ENCODE measurements around the gene FCGBP.
"Not testable (repeated sequence)": the region's sequence is repeated elsewhere in the genome, so short reads cannot be mapped to it uniquely, and the experiment has no call there.

Gene FCGBP

GRCh38 chr19:39934584-39935363 is at the start of gene FCGBP:
Gene FCGBP, minus strand, starts transcription at chr19:39934634.
- DNase-seq (ENCODE audit: low read depth), result no peak

GRCh38 chr19:39983695-39984300 is 49.4 kb upstream of the FCGBP start:
- no peak for DNase-seq (ENCODE audit: low read depth)

GRCh38 chr19:39982883-39983282 is 48.4 kb upstream of the FCGBP start:
- no peak for DNase-seq (ENCODE audit: low read depth)

DNA sequence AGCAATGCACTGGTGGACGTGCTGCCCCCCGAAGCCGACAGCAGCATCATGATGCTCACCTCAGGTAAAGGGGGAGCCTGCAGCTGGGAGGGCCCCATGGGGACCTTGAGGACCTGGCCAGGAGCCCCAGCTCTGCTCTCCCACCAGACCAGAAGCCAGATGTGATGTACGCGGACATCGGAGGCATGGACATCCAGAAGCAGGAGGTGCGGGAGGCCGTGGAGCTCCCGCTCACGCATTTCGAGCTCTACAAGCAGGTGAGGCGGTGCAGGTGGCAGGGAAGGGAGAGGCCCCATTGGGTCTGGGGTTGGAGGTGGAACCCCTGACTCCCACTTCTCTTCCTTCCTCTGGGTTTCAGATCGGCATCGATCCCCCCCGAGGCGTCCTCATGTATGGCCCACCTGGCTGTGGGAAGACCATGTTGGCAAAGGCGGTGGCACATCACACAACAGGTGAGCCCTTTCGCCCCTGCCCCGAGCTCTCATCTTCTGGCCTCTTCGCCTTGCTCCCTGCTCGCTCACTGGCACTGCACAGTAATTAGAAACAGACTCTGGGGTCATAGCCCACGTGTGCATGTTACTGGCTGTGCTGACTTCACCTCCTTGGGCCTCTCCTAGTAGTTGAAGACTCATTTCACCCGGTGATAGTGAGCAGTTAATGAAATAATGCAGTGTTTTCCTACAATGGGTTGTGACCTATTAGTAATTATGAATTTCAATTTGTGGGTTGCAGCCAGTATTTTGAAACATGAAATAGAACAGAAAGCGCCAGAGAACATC is 40.1 kb upstream of the FCGBP start:
- no peak for DNase-seq (ENCODE audit: low read depth)

- no peak for DNase-seq (ENCODE audit: low read depth)
Measured at GRCh38 chr19:39971380-39972035, 37.1 kb upstream of the FCGBP start.

DNA sequence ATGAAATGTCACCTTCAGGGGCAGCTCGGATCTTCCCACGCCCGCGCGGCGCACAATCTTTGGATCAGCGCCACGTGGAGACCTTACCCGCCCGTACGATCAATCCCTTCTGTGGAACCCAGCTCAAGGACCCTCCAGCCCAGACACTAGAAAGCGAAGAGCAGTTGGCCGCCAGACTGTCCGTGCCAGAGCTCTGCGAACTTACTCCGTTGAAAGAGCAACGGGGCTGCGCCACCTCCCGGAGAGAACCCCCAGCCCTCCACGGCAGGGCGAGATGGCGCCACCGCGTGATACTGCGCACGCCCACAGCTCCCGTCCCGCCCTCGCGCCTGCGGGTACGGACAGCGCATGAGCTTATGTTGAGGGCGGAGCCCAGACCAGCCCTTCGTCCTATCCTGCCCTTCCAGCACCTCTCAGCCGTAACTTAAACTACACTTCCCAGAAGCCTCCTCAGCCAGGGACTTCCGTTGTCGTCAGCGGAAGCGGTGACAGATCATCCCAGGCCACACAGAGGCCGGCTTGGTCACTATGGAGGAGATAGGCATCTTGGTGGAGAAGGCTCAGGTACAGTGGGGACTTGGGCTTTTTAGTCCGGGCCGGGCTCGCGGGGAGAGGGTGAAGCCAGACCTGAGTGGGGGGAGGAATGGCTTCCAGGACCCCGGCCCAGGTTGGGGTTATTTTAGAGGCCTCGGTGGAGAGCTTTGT is 36.4 kb upstream of the FCGBP start, which contains the start of gene PSMC4:
Gene PSMC4 (plus strand): TSS at position 491 of the 705 bp plus-strand sequence. CDS start 38 bp downstream, at position 529.
- peak; percentile 95 for DNase-seq (ENCODE audit: low read depth)

GRCh38 chr19:39970425-39970674 is 35.9 kb upstream of the FCGBP start:
- no peak for DNase-seq (ENCODE audit: low read depth)

DNA sequence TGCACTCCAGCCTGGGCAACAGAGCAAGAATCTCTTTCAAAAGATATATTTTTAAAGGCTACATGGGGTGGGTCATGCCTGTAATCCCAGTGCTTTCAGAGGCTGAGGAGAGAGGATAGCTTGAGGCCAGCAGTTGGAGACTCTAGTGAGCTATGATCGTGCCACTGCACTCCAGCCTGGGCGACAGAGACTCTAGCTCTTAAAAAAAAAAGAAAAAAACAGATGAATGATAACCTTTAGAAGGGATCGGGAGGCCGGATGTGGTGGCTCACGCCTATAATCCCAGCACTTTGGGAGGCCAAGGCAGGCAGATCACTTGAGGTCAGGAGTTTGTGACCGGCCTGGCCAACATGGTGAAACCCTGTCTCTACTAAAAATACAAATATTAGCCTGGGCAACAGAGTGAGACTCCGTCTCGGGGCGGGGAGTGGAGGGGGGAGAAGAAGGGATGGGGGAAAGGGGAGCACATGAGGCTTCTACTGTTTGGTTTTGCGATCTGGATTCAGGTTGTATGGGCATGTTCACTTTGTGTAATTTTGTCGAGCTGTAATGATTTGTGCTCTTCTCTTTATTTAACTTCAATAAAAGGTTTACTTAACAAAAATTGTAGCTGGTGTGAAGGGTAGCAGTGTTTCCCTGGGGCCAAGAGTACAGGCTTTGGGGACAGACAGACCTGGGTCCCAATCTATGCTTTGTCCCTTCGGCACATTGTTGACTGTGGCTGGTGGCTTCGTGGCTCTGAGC is 35.4 kb upstream of the FCGBP start:
- DNase-seq (ENCODE audit: low read depth), result no peak

GRCh38 chr19:39969266-39969665 is 34.8 kb upstream of the FCGBP start:
- no peak for DNase-seq (ENCODE audit: low read depth)

DNA sequence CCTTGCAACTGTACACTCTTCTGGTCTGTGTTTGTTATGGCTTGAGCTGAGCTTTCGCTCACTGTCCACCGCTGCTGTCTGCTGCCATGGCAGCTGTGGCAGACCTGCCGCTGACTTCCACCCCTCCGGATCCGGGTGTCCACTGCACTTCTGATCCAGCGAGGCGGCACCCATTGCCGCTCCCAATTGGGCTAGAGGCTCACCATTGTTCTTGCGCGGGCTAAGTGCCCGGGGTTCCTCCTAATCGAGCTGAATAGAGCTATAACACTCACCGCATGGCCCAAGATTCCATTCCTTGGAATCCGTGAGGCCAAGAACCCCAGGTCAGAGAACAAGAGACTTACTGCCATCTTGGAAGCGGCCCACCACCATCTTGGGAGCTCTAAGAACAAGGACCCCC is 34.4 kb upstream of the FCGBP start:
- DNase-seq (ENCODE audit: low read depth), result no peak

DNA sequence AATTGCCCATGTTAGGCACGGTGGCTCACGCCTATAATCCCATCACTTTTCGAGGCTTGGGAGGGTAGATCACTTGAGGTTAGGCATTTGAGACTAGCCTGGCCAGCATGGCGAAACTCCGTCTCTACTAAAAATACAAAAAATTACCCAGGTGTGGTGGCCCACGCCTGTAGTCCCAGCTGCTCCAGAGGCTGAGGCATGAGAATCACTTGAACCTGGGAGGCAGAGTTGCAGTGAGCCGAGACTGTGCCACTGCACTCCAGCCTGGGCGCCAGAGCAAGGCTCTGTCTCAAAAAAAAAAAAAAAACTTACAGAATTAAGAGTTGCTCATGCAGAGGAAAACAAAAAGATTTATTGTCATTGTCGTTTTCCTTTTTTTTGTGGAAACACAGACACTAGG is 33.1 kb upstream of the FCGBP start:
- DNase-seq (ENCODE audit: low read depth), result no peak

DNA sequence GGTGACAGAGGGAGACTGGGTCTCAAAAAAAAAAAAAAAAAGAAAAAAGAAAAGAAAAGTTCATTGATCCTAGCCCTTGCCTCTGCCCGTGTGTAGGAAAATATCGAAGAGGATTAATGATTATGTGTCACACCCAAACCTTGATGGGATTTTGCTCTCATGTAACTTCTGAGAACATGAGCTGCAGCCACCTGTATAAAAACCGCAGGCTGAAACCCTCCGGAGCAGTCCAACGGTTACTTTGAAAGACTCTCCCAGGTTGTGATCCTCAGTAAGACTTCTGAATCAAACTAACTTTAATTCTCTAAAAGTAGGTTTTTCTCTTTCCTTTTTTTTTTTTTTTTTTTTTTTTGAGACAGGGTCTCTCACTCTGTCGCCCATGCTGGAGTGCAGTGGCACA is 32.2 kb upstream of the FCGBP start:
- DNase-seq (ENCODE audit: low read depth), result no peak

GRCh38 chr19:39963898-39964297 is 29.5 kb upstream of the FCGBP start:
- DNase-seq (ENCODE audit: low read depth), result no peak

- DNase-seq (ENCODE audit: low read depth), result not testable (repeated sequence)
Measured at GRCh38 chr19:39959407-39959806, 25.0 kb upstream of the FCGBP start.

- DNase-seq (ENCODE audit: low read depth), result not testable (repeated sequence)
Measured at GRCh38 chr19:39958942-39959341, 24.5 kb upstream of the FCGBP start.

- DNase-seq (ENCODE audit: low read depth), result not testable (repeated sequence)
Measured at GRCh38 chr19:39957886-39958285, 23.5 kb upstream of the FCGBP start.

DNA sequence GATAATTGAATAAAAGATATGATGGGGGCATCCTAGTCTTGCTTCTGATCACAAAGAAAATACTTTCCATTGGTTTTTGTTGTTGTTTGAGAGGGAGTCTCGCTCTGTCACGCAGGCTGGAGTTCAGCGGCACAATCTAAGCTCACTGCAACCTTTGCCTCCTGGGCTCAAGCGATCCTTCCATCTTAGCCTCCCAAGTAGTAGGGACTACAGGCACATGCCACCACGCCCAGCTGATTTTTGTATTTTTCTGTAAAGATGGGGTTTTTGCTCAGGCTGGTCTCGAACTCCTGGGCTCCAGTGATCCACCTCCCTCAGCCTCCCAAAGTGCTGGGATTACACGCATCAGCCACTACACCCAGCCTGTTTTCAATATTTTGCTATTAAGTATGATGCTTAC is 19.5 kb upstream of the FCGBP start:
- no peak for DNase-seq (ENCODE audit: low read depth)

DNA sequence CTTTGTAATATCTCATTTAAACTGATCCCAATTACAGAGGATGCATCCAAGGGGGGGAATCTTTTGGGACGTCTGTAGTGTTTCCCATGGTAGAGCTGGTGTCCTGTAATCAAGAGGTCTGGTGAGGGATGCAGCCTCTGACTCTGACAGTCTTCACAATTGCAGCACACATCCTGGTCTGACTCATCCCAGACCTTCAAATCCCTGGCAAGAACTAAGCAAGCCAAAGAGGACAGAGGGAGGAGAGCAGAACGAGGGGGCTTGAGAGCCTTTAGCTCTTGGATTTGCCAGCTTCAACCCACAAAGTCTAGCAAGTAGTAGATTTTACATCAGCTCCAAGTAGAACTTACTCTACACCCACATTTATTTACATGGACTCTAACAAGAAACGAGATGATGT is 17.3 kb upstream of the FCGBP start:
- DNase-seq (ENCODE audit: low read depth), result no peak

DNA sequence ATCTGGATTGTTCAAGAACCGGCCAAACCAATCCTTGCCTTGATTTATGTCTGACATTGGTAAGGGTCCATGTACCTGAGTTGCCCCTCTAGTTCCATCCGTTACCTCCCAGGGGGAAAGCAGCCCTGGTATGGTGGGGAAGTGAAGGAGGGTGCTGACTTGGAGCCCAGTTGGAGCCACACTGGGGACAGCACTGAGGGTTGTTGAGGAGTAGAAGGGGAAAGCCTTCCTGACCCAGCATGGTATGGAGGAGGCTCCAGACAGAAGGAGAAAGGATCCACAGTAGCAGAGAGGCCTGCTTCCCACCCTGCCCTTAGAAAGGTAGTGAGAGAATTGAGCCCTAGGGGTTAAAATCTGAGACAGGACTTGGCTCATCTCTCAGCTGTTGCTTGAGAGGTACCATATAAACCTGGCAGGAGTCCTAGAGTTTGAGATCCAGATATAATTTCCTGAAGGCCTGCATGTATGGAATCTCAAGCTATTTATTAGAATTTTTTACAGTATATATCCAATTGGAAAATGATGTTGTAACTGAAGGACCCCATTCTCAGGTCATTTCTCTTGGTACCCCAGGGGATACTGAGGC is 16.7 kb upstream of the FCGBP start:
- no peak for DNase-seq (ENCODE audit: low read depth)

DNA sequence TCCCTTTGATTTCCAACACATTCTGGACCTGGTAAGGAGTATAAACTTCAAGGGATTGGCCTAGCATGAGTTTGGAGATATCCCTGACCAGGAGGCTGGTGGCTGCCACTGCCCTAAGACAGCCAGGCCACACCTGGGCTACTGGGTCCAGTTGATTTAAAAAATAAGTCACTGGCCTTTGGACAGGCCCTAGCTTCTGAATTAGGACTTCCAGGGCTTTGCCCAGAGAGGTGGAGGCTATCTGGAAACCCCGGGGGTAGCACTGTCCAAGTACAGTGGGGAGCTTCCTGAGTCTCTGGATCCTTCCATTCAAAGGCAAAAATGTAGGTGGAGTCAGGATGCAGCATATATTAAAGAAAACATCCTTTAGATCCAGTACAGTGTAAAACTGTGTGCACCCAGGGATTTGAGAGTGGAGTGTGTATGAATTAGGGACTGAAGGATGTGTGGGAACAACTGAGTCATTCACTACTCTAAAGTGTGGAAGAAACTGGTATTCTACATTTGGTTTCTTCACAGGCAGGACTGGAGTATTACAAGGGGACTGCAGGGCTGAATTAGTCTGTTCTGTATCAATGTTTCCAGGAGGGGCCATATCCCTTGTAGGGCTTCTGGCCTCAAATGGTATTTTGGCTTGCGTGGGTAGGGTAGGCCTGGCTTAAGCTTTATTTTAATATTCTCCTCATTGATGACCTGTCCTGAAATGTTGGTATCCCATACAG is 14.8 kb upstream of the FCGBP start:
- no peak for DNase-seq (ENCODE audit: low read depth)

Measured in T-helper 22 cell (primary cell).